ENCODE results near the gene SIM1.

SIM1 gene

GRCh38 chr6:100415768-100416167, 49.0 kb downstream of the SIM1 start:
- TF ChIP-seq ZFX (IDR thresholded peaks at IDR 0.05; ENCODE audit: borderline replicate concordance), result no peak
- no peak for TF ChIP-seq CTCF (IDR thresholded peaks at IDR 0.05)
- no peak overlapping the region for H3K27ac ChIP-seq

- no peak for TF ChIP-seq CTCF (IDR thresholded peaks at IDR 0.05)
- no peak for TF ChIP-seq ZFX (IDR thresholded peaks at IDR 0.05; ENCODE audit: borderline replicate concordance)
- no peak overlapping the region for H3K27ac ChIP-seq
These were observed 51.8 kb downstream of the SIM1 start for GRCh38 chr6:100412872-100413271.

GRCh38 chr6:100404051-100404450, 60.7 kb downstream of the SIM1 start:
- TF ChIP-seq ZFX (IDR thresholded peaks at IDR 0.05; ENCODE audit: borderline replicate concordance), result no peak
- TF ChIP-seq CTCF (IDR thresholded peaks at IDR 0.05), result no peak
- H3K27ac ChIP-seq, result no peak overlapping the region

GRCh38 chr6:100393493-100393892, 71.2 kb downstream of the SIM1 start:
- no peak for TF ChIP-seq ZFX (IDR thresholded peaks at IDR 0.05; ENCODE audit: borderline replicate concordance)
- H3K27ac ChIP-seq, result no peak overlapping the region

GRCh38 chr6:100392423-100392822, 72.3 kb downstream of the SIM1 start:
- TF ChIP-seq CTCF (IDR thresholded peaks at IDR 0.05) (no peak), ZFX (IDR thresholded peaks at IDR 0.05; ENCODE audit: borderline replicate concordance) (no peak)
- no peak overlapping the region for H3K27ac ChIP-seq

- no peak overlapping the region for H3K27ac ChIP-seq
- TF ChIP-seq CTCF (IDR thresholded peaks at IDR 0.05) (no peak), ZFX (IDR thresholded peaks at IDR 0.05; ENCODE audit: borderline replicate concordance) (no peak)
These were observed 75.7 kb downstream of the SIM1 start for GRCh38 chr6:100388868-100389519.

- TF ChIP-seq CTCF (IDR thresholded peaks at IDR 0.05) (no peak), ZFX (IDR thresholded peaks at IDR 0.05; ENCODE audit: borderline replicate concordance) (no peak)
- no peak overlapping the region for H3K27ac ChIP-seq
These were observed 81.9 kb downstream of the SIM1 start for GRCh38 chr6:100382767-100383195.

- TF ChIP-seq CTCF (IDR thresholded peaks at IDR 0.05) (no peak), ZFX (IDR thresholded peaks at IDR 0.05; ENCODE audit: borderline replicate concordance) (no peak)
- no peak overlapping the region for H3K27ac ChIP-seq
These were observed 82.7 kb downstream of the SIM1 start for GRCh38 chr6:100382031-100382430.

Data from 22Rv1 (cell line).